GM18505 (cell line): ENCODE measurements around the gene COG3.
A peak's percentile ranks its signal among the peaks of the same experiment; 100 is the strongest.

Experiments used
- ATAC-seq: cut with Tn5 transposase; IDR thresholded peaks from one replicate; pipeline ENCODE4 v1.9.1; 2021; ENCODE audit not compliant: unreplicated experiment
- POLR2A ChIP-seq: IDR thresholded peaks from 4 replicates; pipeline ENCODE4 v1.6.1; 2011; ENCODE audit warnings: borderline replicate concordance; ENCODE audit not compliant: insufficient read depth, insufficient read length; ENCODE audit errors: extremely low read depth

Gene COG3

GRCh38 chr13:45436953-45437352 lies 27.8 kb upstream of the COG3 start:
- no peak for TF ChIP-seq POLR2A
- ATAC-seq = no peak

DNA sequence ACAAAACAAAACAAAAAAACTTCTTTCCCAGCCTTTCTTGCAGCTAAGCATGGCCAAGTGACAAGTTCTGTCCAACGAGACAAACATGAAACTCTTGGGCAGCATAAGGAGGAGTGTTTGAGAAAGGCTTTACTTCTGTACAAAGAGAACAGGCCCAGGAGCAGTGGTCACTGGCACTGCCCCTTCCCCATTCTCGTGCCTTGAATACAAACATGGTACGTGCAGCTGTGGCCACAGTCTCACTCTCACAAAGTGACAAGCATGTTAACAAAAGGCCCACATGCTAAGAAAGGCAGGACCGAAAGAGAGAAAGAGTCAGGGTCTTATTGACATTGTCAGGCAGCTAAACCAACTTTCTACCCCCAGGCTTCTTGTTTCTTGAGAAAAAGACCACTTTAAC lies 26.8 kb upstream of the COG3 start:
- TF ChIP-seq POLR2A = no peak
- ATAC-seq = no peak

GRCh38 chr13:45439008-45439407 lies 25.7 kb upstream of the COG3 start:
- TF ChIP-seq POLR2A = no peak
- ATAC-seq = no peak

GRCh38 chr13:45439781-45440462 lies 24.8 kb upstream of the COG3 start:
- TF ChIP-seq POLR2A = no peak
- no peak for ATAC-seq

- no peak for TF ChIP-seq POLR2A
- ATAC-seq = peak; percentile 61
Observed at GRCh38 chr13:45441633-45442032, 23.1 kb upstream of the COG3 start.

- ATAC-seq = no peak
Observed at GRCh38 chr13:45445053-45445452, 19.7 kb upstream of the COG3 start.

DNA sequence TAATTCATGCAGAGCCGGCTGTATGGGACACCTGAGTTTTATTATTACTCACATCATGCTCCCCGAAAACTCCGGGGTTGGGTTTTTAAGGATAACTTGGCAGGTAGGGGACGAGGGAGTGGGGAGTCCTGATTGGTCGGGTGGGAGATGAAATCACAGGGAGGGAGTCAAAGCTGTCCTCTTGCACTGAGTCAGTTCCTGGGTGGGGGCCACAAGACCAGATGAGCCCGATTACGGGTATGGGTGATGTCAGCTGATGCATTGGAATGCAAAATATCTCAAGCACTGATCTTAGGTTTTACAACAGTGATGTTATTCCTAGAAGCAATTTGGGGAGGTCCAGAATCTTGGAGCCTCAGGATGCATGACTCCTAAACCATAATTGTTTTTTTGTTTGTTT lies 18.6 kb upstream of the COG3 start:
- TF ChIP-seq POLR2A = no peak
- ATAC-seq = no peak

More at GRCh38 chr13:45445053-45445452, 19.7 kb upstream of the COG3 start:
- TF ChIP-seq POLR2A = no peak

- no peak for TF ChIP-seq POLR2A
- ATAC-seq = no peak
Observed at GRCh38 chr13:45447050-45447661, 17.6 kb upstream of the COG3 start.

DNA sequence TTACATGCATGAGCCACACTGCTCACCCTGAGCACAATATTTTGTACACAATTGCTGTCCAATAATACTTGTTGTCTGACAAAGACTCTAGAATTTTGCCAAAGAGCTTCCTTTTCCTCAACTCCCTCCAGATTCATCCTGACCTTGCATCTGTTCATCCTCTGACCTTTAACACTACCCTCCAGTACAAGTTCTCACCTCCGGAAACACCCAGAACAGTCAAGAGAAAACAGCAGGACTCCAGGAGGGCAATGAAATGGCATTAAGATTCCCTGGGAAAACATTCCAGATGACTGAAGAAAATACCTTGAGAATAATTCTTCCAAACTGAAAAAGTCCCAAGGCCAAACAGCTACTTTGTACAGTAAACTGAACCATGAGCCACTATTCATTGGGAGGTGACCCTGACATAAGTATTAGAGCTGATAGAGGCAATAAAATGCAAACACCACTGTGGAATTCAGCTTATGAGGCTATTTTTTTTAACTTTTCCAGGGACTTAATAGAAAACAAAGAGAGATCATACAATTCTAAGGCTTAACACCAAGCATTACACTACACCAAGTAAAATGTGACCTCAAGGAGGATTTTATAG lies 15.7 kb upstream of the COG3 start:
- no peak for TF ChIP-seq POLR2A
- no peak for ATAC-seq

GRCh38 chr13:45451282-45451681 lies 13.5 kb upstream of the COG3 start:
- no peak for TF ChIP-seq POLR2A
- no peak for ATAC-seq

DNA sequence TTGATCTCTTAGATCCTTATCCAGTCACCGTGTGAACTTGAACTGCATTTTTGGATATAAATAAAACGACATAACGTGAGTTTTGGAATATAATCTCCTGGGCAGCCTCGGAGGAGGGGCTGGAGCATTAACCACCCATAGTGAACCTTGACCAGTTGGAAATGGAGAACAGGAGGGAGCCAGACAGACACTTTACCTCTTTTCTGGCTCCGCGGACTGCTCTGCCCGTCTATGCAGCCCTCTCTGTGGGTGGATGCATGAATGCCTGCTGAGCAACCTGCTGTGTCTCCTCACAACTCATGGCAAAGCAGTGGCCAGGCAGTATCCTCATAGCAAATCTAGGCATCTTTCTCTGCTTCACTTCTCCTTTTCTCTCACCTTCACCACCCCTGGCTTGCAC lies 10.5 kb upstream of the COG3 start:
- ATAC-seq = no peak
- TF ChIP-seq POLR2A = no peak

DNA sequence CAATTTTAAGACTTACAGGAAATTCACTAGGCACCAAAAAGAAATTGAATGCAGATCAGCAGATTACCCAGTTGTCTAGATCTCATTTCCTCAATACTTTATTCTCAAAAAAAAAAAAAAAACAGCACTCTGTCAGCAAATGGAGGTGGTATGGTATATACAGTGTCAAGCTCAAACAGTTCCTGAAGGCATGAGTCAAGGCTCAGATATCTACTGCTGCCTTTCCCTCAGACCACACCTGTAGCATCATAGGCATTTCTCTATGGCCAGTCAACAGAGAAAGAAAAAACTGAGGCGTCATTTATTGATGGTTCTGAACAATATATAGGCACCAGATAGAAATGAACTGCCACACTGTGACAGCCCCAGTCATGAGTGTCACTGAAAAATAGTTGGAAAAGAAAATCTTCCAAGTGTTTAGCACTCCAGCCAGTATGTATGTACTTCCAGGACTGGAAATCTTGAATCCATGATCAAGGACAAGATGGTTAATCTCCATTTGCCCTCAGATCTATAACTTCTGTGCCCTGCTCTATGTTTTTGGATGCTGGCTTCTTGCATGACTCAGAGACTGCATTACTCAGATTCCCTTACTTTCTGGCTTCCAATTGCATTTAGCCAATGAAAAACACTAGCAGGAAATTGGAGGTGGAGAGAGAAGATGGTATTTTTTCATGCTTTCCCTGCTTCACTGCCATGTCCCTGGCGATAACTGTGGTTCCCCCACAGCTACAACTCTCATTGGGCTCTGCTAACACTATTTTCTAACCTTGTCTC lies 8.4 kb upstream of the COG3 start:
- TF ChIP-seq POLR2A = no peak
- ATAC-seq = no peak

DNA sequence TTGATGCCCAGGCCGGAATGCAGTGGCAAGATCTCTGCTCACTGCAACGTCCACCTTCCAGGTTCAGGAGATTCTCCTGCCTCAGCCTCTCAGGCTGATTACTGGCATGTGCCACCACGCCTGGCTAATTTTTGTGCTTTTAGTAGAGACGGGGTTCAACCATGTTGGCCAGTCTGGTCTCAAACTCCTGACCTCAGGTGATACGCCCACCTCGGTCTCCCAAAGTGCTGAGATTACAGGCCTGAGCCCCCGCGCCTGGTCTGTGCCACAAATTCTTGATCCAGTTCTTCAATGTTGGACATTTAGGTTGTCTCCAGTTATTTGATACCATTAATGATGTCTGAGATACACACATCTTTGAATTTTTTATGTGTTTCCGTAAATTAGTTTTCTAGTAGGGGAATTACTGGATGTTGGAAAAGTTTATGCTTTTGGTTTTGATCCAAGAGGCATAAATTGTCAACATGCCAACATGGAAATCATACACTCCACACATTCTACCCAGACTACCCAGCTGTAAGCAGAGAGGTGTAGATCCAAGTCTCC lies 525 bp upstream of the COG3 start:
- ATAC-seq = no peak
- TF ChIP-seq POLR2A = no peak
